GM12878 (cell line): ENCODE data around the gene DENND1B. TPM values are rescaled to one million over a fixed set of nuclear protein-coding genes. Genes with fewer than 3 reads are reported as not detected.

ENCODE experiments used
- ATAC-seq: fragments of 200-7000 bp; cut with Tn5 transposase; 3 replicates; pipeline ENCODE4 v1.9.1; 2020; ENCODE audit warnings: mild to moderate bottlenecking, moderate library complexity
- BruUV-seq: library from RNA; stranded (reverse); fragments of 400-500 nt; replicated peaks from 2 replicates; lab custom pipeline; 2021; lab: Mats Ljungman, UMichigan
- CTCF ChIA-PET: fragments of 300-600 bp; sonication (Branson Sonifier 250); formaldehyde crosslinking; extraction: SDS; loops from one replicate; lab custom pipeline; 2021; ENCODE audit warnings: inconsistent platforms; lab: Yijun Ruan, JAX
- POLR2A ChIA-PET: fragments of 350-600 bp; formaldehyde crosslinking; extraction: SDS; loops from one replicate; lab custom pipeline; 2021; ENCODE audit warnings: inconsistent platforms; lab: Charles Lee
- RAD21 ChIA-PET: fragments of 300-600 bp; sonication (Branson Sonifier 250); formaldehyde crosslinking; loops from one replicate; lab custom pipeline; 2023; ENCODE audit warnings: antibody characterized with exemption; ENCODE audit not compliant: unreplicated experiment; lab: Charles Lee
- SMC1A ChIA-PET: fragments of 300-600 bp; sonication (Branson Sonifier 250); formaldehyde crosslinking; loops from one replicate; lab custom pipeline; 2023; ENCODE audit not compliant: unreplicated experiment, uncharacterized antibody; lab: Charles Lee
- DNase-seq: peaks from one replicate; pipeline ENCODE4 v3.0.0-alpha.2; 2011; ENCODE audit warnings: low read depth, low spot score
- FAIRE-seq: peaks from 3 replicates; lab custom pipeline; 2011; peaks lifted over from hg19 to GRCh38; lab: Jason Lieb, UNC
- H2AFZ ChIP-seq: 2 replicates; pipeline ENCODE4 v1.6.0; 2011; ENCODE audit warnings: low read depth, low read length, control low read depth; ENCODE audit not compliant: control insufficient read depth
- H3K27ac ChIP-seq: 2 replicates; pipeline ENCODE4 v1.5.1; 2011; ENCODE audit warnings: control low read depth; ENCODE audit not compliant: control insufficient read depth, insufficient read depth
- H3K27me3 ChIP-seq, 2 experiments: replicated peaks in 1 of 2; 2 replicates each; pipeline versions ENCODE4 v1.6.0 to v1.6.1; 2011; ENCODE audit warnings: low read length in 1 of 2; ENCODE audit not compliant: control insufficient read depth in 2 of 2, insufficient read depth in 2 of 2
- H3K36me3 ChIP-seq, 2 experiments: 2 replicates each; pipeline ENCODE4 v1.5.1; 2011; ENCODE audit warnings: low read length in 1 of 2; ENCODE audit not compliant: control insufficient read depth in 2 of 2, insufficient read depth in 2 of 2
- H3K4me1 ChIP-seq: 2 replicates; pipeline ENCODE4 v1.6.1; 2011; ENCODE audit warnings: mild to moderate bottlenecking, low read length, moderate library complexity, mixed read lengths; ENCODE audit not compliant: control insufficient read depth, insufficient read depth
- H3K4me2 ChIP-seq: 2 replicates; pipeline ENCODE4 v1.6.0; 2011; ENCODE audit warnings: control low read depth; ENCODE audit not compliant: control insufficient read depth, insufficient read depth
- H3K4me3 ChIP-seq: fragments of 200-600 bp; sonication (generic); 2 replicates; pipeline ENCODE4 v1.5.1; 2016
- H3K79me2 ChIP-seq: 2 replicates; pipeline ENCODE4 v1.6.0; 2011; ENCODE audit warnings: low read length; ENCODE audit not compliant: control insufficient read depth, insufficient read depth
- H3K9ac ChIP-seq: 2 replicates; pipeline ENCODE4 v1.8.0; 2011; ENCODE audit warnings: low read length, control low read depth, mixed read lengths; ENCODE audit not compliant: control insufficient read depth, insufficient read depth
- H3K9me3 ChIP-seq: replicated peaks from 3 replicates; pipeline ENCODE4 v1.5.1; 2011; ENCODE audit warnings: mild to moderate bottlenecking, low read length; ENCODE audit not compliant: control insufficient read depth, insufficient read depth
- H4K20me1 ChIP-seq: 2 replicates; pipeline ENCODE4 v1.6.0; 2011; ENCODE audit not compliant: control insufficient read depth, insufficient read depth
- BCLAF1 ChIP-seq: fragments of 450-650 bp; IDR thresholded peaks from 2 replicates; pipeline ENCODE4 v1.6.1; 2017; ENCODE audit warnings: antibody characterized with exemption, mild to moderate bottlenecking, moderate library complexity
- BMI1 ChIP-seq: fragments of 450-650 bp; IDR thresholded peaks from 2 replicates; pipeline ENCODE4 v1.6.1; 2016; ENCODE audit warnings: mild to moderate bottlenecking, moderate library complexity, borderline replicate concordance
- CHD1 ChIP-seq: IDR thresholded peaks from 2 replicates; pipeline ENCODE4 v1.6.1; 2012; ENCODE audit warnings: low read depth, low read length, improper control_type of control experiment
- DPF2 ChIP-seq: fragments of 450-650 bp; IDR thresholded peaks from 2 replicates; pipeline ENCODE4 v1.6.1; 2017; ENCODE audit warnings: mild to moderate bottlenecking
- FOXM1 ChIP-seq: IDR thresholded peaks from 2 replicates; pipeline ENCODE4 v1.6.1; 2012; ENCODE audit warnings: low read depth, mild to moderate bottlenecking, inconsistent platforms, low read length, moderate library complexity
- GATAD2B ChIP-seq: fragments of 450-650 bp; conservative IDR thresholded peaks from 2 replicates; pipeline ENCODE4 v1.6.1; 2017; ENCODE audit warnings: low read depth, mild to moderate bottlenecking, moderate library complexity
- HDAC2 ChIP-seq: fragments of 200-600 bp; sonication (generic); IDR thresholded peaks from 2 replicates; pipeline ENCODE4 v1.6.1; 2017
- KLF5 ChIP-seq: fragments of 450-650 bp; IDR thresholded peaks from 2 replicates; pipeline ENCODE4 v1.6.1; 2014; ENCODE audit warnings: mild to moderate bottlenecking; ENCODE audit not compliant: partially characterized antibody
- MAX ChIP-seq: IDR thresholded peaks from 2 replicates; pipeline ENCODE4 v1.6.1; 2012; ENCODE audit warnings: low read depth, low read length, improper control_type of control experiment
- MLLT1 ChIP-seq: fragments of 450-650 bp; IDR thresholded peaks from 2 replicates; pipeline ENCODE4 v1.6.1; 2016; ENCODE audit warnings: mild to moderate bottlenecking
- MXI1 ChIP-seq: fragments of 150-350 bp; IDR thresholded peaks from 2 replicates; pipeline ENCODE4 v1.6.1; 2011; ENCODE audit warnings: low read depth, mild to moderate bottlenecking, inconsistent platforms, low read length, improper control_type of control experiment
- PAX8 ChIP-seq: fragments of 450-650 bp; IDR thresholded peaks from 2 replicates; pipeline ENCODE4 v1.6.1; 2017; ENCODE audit warnings: mild to moderate bottlenecking, moderate library complexity
- POLR2A ChIP-seq: IDR thresholded peaks from 2 replicates; pipeline ENCODE4 v1.6.1; 2011; ENCODE audit warnings: low read depth, mild to moderate bottlenecking, low read length
- RUNX3 ChIP-seq: IDR thresholded peaks from 2 replicates; pipeline ENCODE4 v1.6.1; 2012; ENCODE audit warnings: low read length, inconsistent platforms
- STAT1 ChIP-seq: fragments of 450-650 bp; conservative IDR thresholded peaks from 2 replicates; pipeline ENCODE4 v1.6.1; 2014; ENCODE audit warnings: antibody characterized with exemption, mild to moderate bottlenecking
- YBX1 ChIP-seq: fragments of 450-650 bp; IDR thresholded peaks from 2 replicates; pipeline ENCODE4 v1.6.1; 2016; ENCODE audit warnings: antibody characterized with exemption
- ZBED1 ChIP-seq: IDR thresholded peaks from 2 replicates; pipeline ENCODE4 v1.6.1; 2016; ENCODE audit warnings: borderline replicate concordance
- WGBS: methylation state at CpG from one replicate; pipeline ENCODE4 v1.1.6; 2016; ENCODE audit warnings: low lambda C conversion rate; ENCODE audit not compliant: insufficient replicate concordance, insufficient coverage; ENCODE audit errors: missing lambda C conversion rate; 5-methylcytosine and 5-hydroxymethylcytosine counted together
- in situ Hi-C: fragments of 300-500 bp; cut with MboI; formaldehyde crosslinking; loops from 9 replicates; pipeline ENCODE4 v1.14.3; 2018; ENCODE audit warnings: mixed read lengths
- intact Hi-C: fragments of 100-400 bp; cut with micrococcal nuclease; formaldehyde crosslinking; loops from one replicate; pipeline ENCODE4 v1.14.2; 2022; ENCODE audit not compliant: unreplicated experiment
- polyA plus RNA-seq, 11 experiments: library from polyadenylated mRNA; depleted of rRNA in 4 of 11; unstranded in 6 of 11; stranded (reverse) in 5 of 11; fragments of >200 nt; fragmentation: Nextera tagmentation in 4 of 11; fragmentation: Illumina TruSeq in 1 of 11; extraction: Ambion mirVana in 4 of 11; extraction: Trizol in 1 of 11; gene quantifications; 1 replicate in 1 of 11; 2 replicates in 10 of 11; pipeline versions ENCODE4 v1.2.1 to v1.2.3, GENCODE V29; 2011 to 2016; ENCODE audit warnings: inconsistent platforms in 2 of 11, missing spikeins in 2 of 11, low read depth in 1 of 11
- total RNA-seq, 4 experiments: library from RNA; depleted of rRNA in 3 of 4; stranded (reverse); fragments of >200 nt in 3 of 4; fragmentation: Illumina TruSeq in 1 of 4; extraction: Trizol in 1 of 4; gene quantifications; 2 replicates each; pipeline versions ENCODE4 v1.2.1 to v1.2.3, GENCODE V29; 2013 to 2021
- TF ChIP-seq, protein P1 (sequence below): fragments of 450-650 bp; formaldehyde crosslinking; IDR thresholded peaks from 2 replicates; pipeline ENCODE4 v1.4.0; 2022; ENCODE audit warnings: mild to moderate bottlenecking, moderate library complexity

DENND1B gene
- total and polyA plus RNA-seq, 10 of the 15 experiments (the other 5 are each of a cell fraction or from before 2014, with no cell fraction given) = 1.7 to 10.7 (median 8.0) TPM

DNA sequence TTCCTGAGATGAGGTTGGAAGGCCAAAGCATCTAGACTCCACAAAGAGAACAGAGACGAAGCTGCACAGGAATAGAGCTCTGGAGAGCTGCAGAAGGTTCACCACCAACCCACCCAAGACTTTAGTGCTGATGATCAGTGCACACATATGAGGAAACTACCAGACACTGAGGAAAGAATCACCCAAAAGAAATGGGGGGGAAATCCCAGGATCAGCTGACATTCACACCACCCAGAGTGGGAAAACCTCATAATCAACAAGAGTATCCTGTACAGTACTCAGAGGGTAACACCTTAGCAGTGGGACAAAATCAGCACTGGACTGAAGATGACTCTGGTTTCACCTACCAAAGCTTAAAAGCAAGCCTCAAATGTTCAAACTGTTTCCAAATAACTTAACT, 36.4 kb downstream of the DENND1B start:
- BruUV-seq = no TSS peak
- WGBS = 0% methylated on average over 1 of the region's 1 CpG
- intact Hi-C loops = no loop called here
- Histone ChIP-seq H4K20me1 (no peaks in the 10 kb centered on the region), H3K79me2 (no peaks in the 10 kb centered on the region), H3K9me3 (no peaks in the 10 kb centered on the region), H3K27ac (no peak overlapping the region), H3K36me3 (no peaks in the 10 kb centered on the region), H3K4me2 (no peak overlapping the region), H3K9ac (no peak overlapping the region), H3K4me1 (no peaks in the 10 kb centered on the region), H2AFZ (no peak overlapping the region), H3K27me3 (no peaks in the 10 kb centered on the region), H3K4me3 (no peak overlapping the region)
- TF ChIP-seq ZBED1 = no peak
- no peak for TF ChIP-seq CHD1
- TF ChIP-seq MLLT1 = no peak
- TF ChIP-seq BCLAF1 = no peak
- no peak for TF ChIP-seq STAT1
- TF ChIP-seq KLF5 = no peak
- no peak for TF ChIP-seq HDAC2
- TF ChIP-seq FOXM1 = no peak
- TF ChIP-seq YBX1 = no peak
- TF ChIP-seq BMI1 = no peak
- TF ChIP-seq MXI1 = no peak
- no peak for TF ChIP-seq MAX
- no peak for TF ChIP-seq PAX8
- no peak for TF ChIP-seq POLR2A
- TF ChIP-seq DPF2 = no peak
- TF ChIP-seq, protein P1, sequence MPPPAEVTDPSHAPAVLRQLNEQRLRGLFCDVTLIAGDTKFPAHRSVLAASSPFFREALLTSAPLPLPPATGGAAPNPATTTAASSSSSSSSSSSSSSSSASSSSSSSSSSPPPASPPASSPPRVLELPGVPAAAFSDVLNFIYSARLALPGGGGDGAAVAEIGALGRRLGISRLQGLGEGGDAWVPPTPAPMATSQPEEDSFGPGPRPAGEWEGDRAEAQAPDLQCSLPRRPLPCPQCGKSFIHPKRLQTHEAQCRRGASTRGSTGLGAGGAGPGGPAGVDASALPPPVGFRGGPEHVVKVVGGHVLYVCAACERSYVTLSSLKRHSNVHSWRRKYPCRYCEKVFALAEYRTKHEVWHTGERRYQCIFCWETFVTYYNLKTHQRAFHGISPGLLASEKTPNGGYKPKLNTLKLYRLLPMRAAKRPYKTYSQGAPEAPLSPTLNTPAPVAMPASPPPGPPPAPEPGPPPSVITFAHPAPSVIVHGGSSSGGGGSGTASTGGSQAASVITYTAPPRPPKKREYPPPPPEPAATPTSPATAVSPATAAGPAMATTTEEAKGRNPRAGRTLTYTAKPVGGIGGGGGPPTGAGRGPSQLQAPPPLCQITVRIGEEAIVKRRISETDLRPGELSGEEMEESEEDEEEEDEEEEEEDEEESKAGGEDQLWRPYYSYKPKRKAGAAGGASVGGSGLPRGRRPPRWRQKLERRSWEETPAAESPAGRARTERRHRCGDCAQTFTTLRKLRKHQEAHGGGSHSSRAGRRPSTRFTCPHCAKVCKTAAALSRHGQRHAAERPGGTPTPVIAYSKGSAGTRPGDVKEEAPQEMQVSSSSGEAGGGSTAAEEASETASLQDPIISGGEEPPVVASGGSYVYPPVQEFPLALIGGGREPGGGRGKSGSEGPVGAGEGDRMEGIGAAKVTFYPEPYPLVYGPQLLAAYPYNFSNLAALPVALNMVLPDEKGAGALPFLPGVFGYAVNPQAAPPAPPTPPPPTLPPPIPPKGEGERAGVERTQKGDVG (CRISPR knock-in tag) = no peak
- no peak for TF ChIP-seq GATAD2B
- TF ChIP-seq RUNX3 = no peak
- no peak for FAIRE-seq
- ChIA-PET CTCF (no interaction called here), SMC1A (interaction anchor here (1.2 kb wide), 1 partner anchor 130 kb away, joined by 3 read pairs; no protein-coding TSS in a partner anchor), RAD21 (no interaction called here), POLR2A (no interaction called here)
- ATAC-seq = no peak
- in situ Hi-C loops = no loop called here
- DNase-seq = no peak
